H9 (cell line): ENCODE results near the gene CD200. TPM values are rescaled to one million over a fixed set of nuclear protein-coding genes. Genes with fewer than 3 reads are reported as not detected.

Experiments
- DNase-seq: peaks from one replicate; pipeline ENCODE4 v3.0.0-alpha.2; 2017
- H2AFZ ChIP-seq: one replicate; pipeline ENCODE4 v1.6.1; 2013; ENCODE audit warnings: mild to moderate bottlenecking, low read length, control low read depth, moderate library complexity
- H2AK5ac ChIP-seq: 2 replicates; pipeline ENCODE4 v1.6.1; 2013; ENCODE audit warnings: low read length, control low read depth, mixed read lengths; ENCODE audit not compliant: insufficient read length
- H2BK120ac ChIP-seq: one replicate; pipeline ENCODE4 v1.6.1; 2013; ENCODE audit warnings: low read depth, mild to moderate bottlenecking, low read length, control low read depth, inconsistent platforms; ENCODE audit not compliant: poor library complexity, severe bottlenecking
- H2BK12ac ChIP-seq: 2 replicates; pipeline ENCODE4 v1.6.1; 2013; ENCODE audit warnings: low read length, control low read depth, mixed read lengths, low read depth; ENCODE audit not compliant: insufficient read length
- H2BK15ac ChIP-seq: 2 replicates; pipeline ENCODE4 v1.6.1; 2013; ENCODE audit warnings: low read depth, low read length, control low read depth
- H2BK20ac ChIP-seq: one replicate; pipeline ENCODE4 v1.6.1; 2013; ENCODE audit warnings: low read depth, mild to moderate bottlenecking, low read length, control low read depth, inconsistent platforms; ENCODE audit not compliant: poor library complexity, severe bottlenecking
- H2BK5ac ChIP-seq: 2 replicates; pipeline ENCODE4 v1.6.1; 2013; ENCODE audit warnings: low read length, control low read depth, mixed read lengths; ENCODE audit not compliant: insufficient read length
- H3K14ac ChIP-seq: 2 replicates; pipeline ENCODE4 v1.6.1; 2013; ENCODE audit warnings: low read length, control low read depth; ENCODE audit not compliant: insufficient read depth
- H3K18ac ChIP-seq: 2 replicates; pipeline ENCODE4 v1.6.1; 2013; ENCODE audit warnings: low read depth, mild to moderate bottlenecking, mixed read lengths, low read length, control low read depth; ENCODE audit not compliant: insufficient read length
- H3K23ac ChIP-seq: 2 replicates; pipeline ENCODE4 v1.6.1; 2013; ENCODE audit warnings: low read length, control low read depth, mixed read lengths, low read depth; ENCODE audit not compliant: insufficient read length
- H3K23me2 ChIP-seq: 2 replicates; pipeline ENCODE4 v1.6.1; 2013; ENCODE audit warnings: low read depth, mild to moderate bottlenecking, mixed read lengths, low read length, control low read depth; ENCODE audit not compliant: insufficient read length, poor library complexity, severe bottlenecking
- H3K27ac ChIP-seq: 2 replicates; pipeline ENCODE4 v1.5.1; 2013; ENCODE audit warnings: low read length, control low read depth, mixed read lengths, low read depth; ENCODE audit not compliant: insufficient read length
- H3K27me3 ChIP-seq: 2 replicates; pipeline ENCODE4 v1.6.1; 2013; ENCODE audit warnings: low read length, control low read depth, inconsistent platforms; ENCODE audit not compliant: insufficient read depth
- H3K4ac ChIP-seq: 2 replicates; pipeline ENCODE4 v1.6.1; 2013; ENCODE audit warnings: low read depth, mild to moderate bottlenecking, control low read depth, inconsistent platforms, low read length, moderate library complexity
- H3K4me1 ChIP-seq: 2 replicates; pipeline ENCODE4 v1.6.1; 2013; ENCODE audit warnings: low read length, control low read depth, inconsistent platforms; ENCODE audit not compliant: insufficient read depth
- H3K4me2 ChIP-seq: 2 replicates; pipeline ENCODE4 v1.6.1; 2013; ENCODE audit warnings: low read length, control low read depth, mixed read lengths; ENCODE audit not compliant: insufficient read length, insufficient read depth
- H3K56ac ChIP-seq: 2 replicates; pipeline ENCODE4 v1.6.1; 2013; ENCODE audit warnings: low read depth, mild to moderate bottlenecking, mixed read lengths, low read length, control low read depth; ENCODE audit not compliant: insufficient read length
- H3K79me1 ChIP-seq: 2 replicates; pipeline ENCODE4 v1.6.1; 2013; ENCODE audit warnings: low read depth, mild to moderate bottlenecking, moderate library complexity, low read length, control low read depth, inconsistent platforms; ENCODE audit not compliant: insufficient read depth, poor library complexity, severe bottlenecking
- H3K79me2 ChIP-seq: 2 replicates; pipeline ENCODE4 v1.6.1; 2013; ENCODE audit warnings: low read length, control low read depth, inconsistent platforms; ENCODE audit not compliant: insufficient read depth
- H3K9ac ChIP-seq: 2 replicates; pipeline ENCODE4 v1.6.1; 2013; ENCODE audit warnings: low read length, control low read depth, mixed read lengths; ENCODE audit not compliant: insufficient read length; ENCODE audit errors: extremely low read depth
- H3K9me3 ChIP-seq: one replicate; pipeline ENCODE4 v1.6.1; 2013; ENCODE audit warnings: low read depth, low read length, inconsistent platforms; ENCODE audit not compliant: control insufficient read depth
- H3T11ph ChIP-seq: one replicate; pipeline ENCODE4 v1.6.1; 2013; ENCODE audit warnings: mild to moderate bottlenecking, low read length, control low read depth, inconsistent platforms
- H4K20me1 ChIP-seq: one replicate; pipeline ENCODE4 v1.6.1; 2013; ENCODE audit not compliant: control insufficient read depth, insufficient read length, insufficient read depth
- H4K5ac ChIP-seq: 2 replicates; pipeline ENCODE4 v1.6.1; 2013; ENCODE audit warnings: low read depth, mild to moderate bottlenecking, mixed read lengths, low read length, control low read depth; ENCODE audit not compliant: insufficient read length
- H4K8ac ChIP-seq: replicated peaks from 2 replicates; pipeline ENCODE4 v1.6.1; 2013; ENCODE audit warnings: low read length, control low read depth, mixed read lengths, low read depth; ENCODE audit not compliant: insufficient read length
- H4K91ac ChIP-seq: 2 replicates; pipeline ENCODE4 v1.6.1; 2013; ENCODE audit warnings: low read depth, mild to moderate bottlenecking, moderate library complexity, mixed read lengths, low read length, control low read depth; ENCODE audit not compliant: insufficient read length
- H3K27ac Mint-ChIP-seq, 3 experiments: 2 replicates in 2 of 3; 3 replicates in 1 of 3; pipeline ENCODE4 v1.8.0; 2020 to 2021; ENCODE audit warnings: mixed read lengths in 3 of 3, mild to moderate bottlenecking in 1 of 3, moderate library complexity in 1 of 3
- H3K27me3 Mint-ChIP-seq: 2 replicates; pipeline ENCODE4 v1.8.0; 2021; ENCODE audit warnings: low read depth, mild to moderate bottlenecking, moderate library complexity, mixed read lengths
- H3K36me3 Mint-ChIP-seq, 3 experiments: 2 replicates in 2 of 3; 3 replicates in 1 of 3; pipeline ENCODE4 v1.8.0; 2020 to 2021; ENCODE audit warnings: low read depth in 3 of 3, mixed read lengths in 3 of 3; ENCODE audit not compliant: insufficient read depth in 1 of 3
- H3K4me1 Mint-ChIP-seq, 2 experiments: 2 replicates each; pipeline ENCODE4 v1.8.0; 2020; ENCODE audit warnings: mixed read lengths in 2 of 2
- H3K4me3 Mint-ChIP-seq, 2 experiments: 2 replicates in 1 of 2; 3 replicates in 1 of 2; pipeline ENCODE4 v1.8.0; 2020 to 2021; ENCODE audit warnings: mild to moderate bottlenecking in 2 of 2, mixed read lengths in 2 of 2, moderate library complexity in 1 of 2
- H3K9me3 Mint-ChIP-seq, 2 experiments: 2 replicates in 1 of 2; 3 replicates in 1 of 2; pipeline ENCODE4 v1.8.0; 2020; ENCODE audit warnings: mild to moderate bottlenecking in 2 of 2, mixed read lengths in 2 of 2, moderate library complexity in 1 of 2
- CTCF ChIP-seq: fragments of 200-600 bp; sonication (generic); conservative IDR thresholded peaks from 3 replicates; pipeline ENCODE4 v1.8.0; 2021; ENCODE audit warnings: antibody characterized with exemption, mild to moderate bottlenecking
- WGBS: extraction: QIAGEN DNeasy Blood & Tissue Kit; methylation state at CpG from one replicate; pipeline ENCODE4 v1.1.7; 2013; ENCODE audit warnings: missing lambda C conversion rate, low lambda C conversion rate, mixed read lengths; ENCODE audit not compliant: insufficient read length; ENCODE audit errors: extremely low coverage; 5-methylcytosine and 5-hydroxymethylcytosine counted together
- total RNA-seq: library from RNA; stranded (reverse); gene quantifications from 2 replicates; pipeline ENCODE4 v1.2.1, GENCODE V29; 2021

Gene CD200
- total RNA-seq, 1 experiment from 2014 or later: 51.6 TPM

GRCh38 chr3:112341386-112341785 lies 8.4 kb downstream of the CD200 start:
- no peaks in the 10 kb centered on the region for H3K27me3 ChIP-seq
- no peak overlapping the region for H2AFZ ChIP-seq
- no peak overlapping the region for H2BK12ac ChIP-seq
- H2BK15ac ChIP-seq: no peak overlapping the region
- no peak overlapping the region for H3K14ac ChIP-seq
- no peak for DNase-seq
- peaks cover 58 to 71% (median 70%) of the 10 kb centered on the region in 3 experiments for H3K36me3 Mint-ChIP-seq
- H4K8ac ChIP-seq: no peak overlapping the region
- no peak overlapping the region for H3K56ac ChIP-seq
- peaks cover 34 to 39% of the 10 kb centered on the region in 2 experiments for H3K4me1 Mint-ChIP-seq
- no peak overlapping the region for H3K4ac ChIP-seq
- H3K4me3 Mint-ChIP-seq: peak overlapping the region in 1 of 2 experiments; percentile 57; a peak in 1 of 5 replicates
- H3K9me3 Mint-ChIP-seq: peaks cover 0 to 4% of the 10 kb centered on the region in 2 experiments; a peak in 4 of 5 replicates
- H3K27ac Mint-ChIP-seq: peak overlapping the region in 2 of 3 experiments; percentile 69 to 88; a peak in 2 of 7 replicates
- WGBS: no CpG with 5 or more reads among the region's 2 CpGs
- H3T11ph ChIP-seq: no peak overlapping the region
- peaks cover 10% of the 10 kb centered on the region for H3K79me1 ChIP-seq
- no peak overlapping the region for H3K9ac ChIP-seq
- no peak overlapping the region for H2AK5ac ChIP-seq
- H3K27me3 Mint-ChIP-seq: no peaks in the 10 kb centered on the region
- H3K27ac ChIP-seq: no peak overlapping the region
- H2BK120ac ChIP-seq: no peak overlapping the region
- H3K9me3 ChIP-seq: no peaks in the 10 kb centered on the region
- no peak overlapping the region for H2BK20ac ChIP-seq
- no peak overlapping the region for H4K91ac ChIP-seq
- no peaks in the 10 kb centered on the region for H3K23me2 ChIP-seq
- H4K5ac ChIP-seq: no peak overlapping the region
- H3K4me1 ChIP-seq: peaks cover 5% of the 10 kb centered on the region
- no peak overlapping the region for H2BK5ac ChIP-seq
- peaks cover 38% of the 10 kb centered on the region; the same call in 1 of the 2 replicates for H3K79me2 ChIP-seq
- H4K20me1 ChIP-seq: no peaks in the 10 kb centered on the region
- no peak overlapping the region for H3K23ac ChIP-seq
- H3K18ac ChIP-seq: no peak overlapping the region
- TF ChIP-seq CTCF: no peak
- H3K4me2 ChIP-seq: no peak overlapping the region
